Adrenal gland (tissue), 5 donors: ENCODE data around the gene MCF2L.

Experiments
- CTCF ChIP-seq, 6 experiments: fragments of 450-650 bp in 4 of 6; fragments of 200-600 bp in 2 of 6; sonication (generic) in 1 of 6; IDR thresholded peaks; 1 replicate in 5 of 6; 2 replicates in 1 of 6; pipeline versions ENCODE4 v1.5.1 to v1.8.0; 2016 to 2021; ENCODE audit warnings: antibody characterized with exemption in 6 of 6, mild to moderate bottlenecking in 2 of 6, moderate library complexity in 1 of 6
- POLR2A ChIP-seq, 2 donors: fragments of 450-650 bp; IDR thresholded peaks; one replicate each; pipeline ENCODE4 v1.6.1; 2017; ENCODE audit warnings: antibody characterized with exemption in 2 of 2, mild to moderate bottlenecking in 2 of 2, moderate library complexity in 1 of 2
- donor health status: DM: no; HTN: no; CAD: no.

- TF ChIP-seq CTCF (IDR thresholded peaks at IDR 0.05) = no peak
- TF ChIP-seq POLR2A (IDR thresholded peaks at IDR 0.05) = no peak
These were observed 81.9 kb downstream of the MCF2L start for GRCh38 chr13:113050734-113051431.
